ENCODE measurements around the gene CCDC148. TPM values are rescaled to one million over a fixed set of nuclear protein-coding genes. Genes with fewer than 3 reads are reported as not detected.
"Not testable (repeated sequence)": the region's sequence is repeated elsewhere in the genome, so short reads cannot be mapped to it uniquely, and the experiment has no call there.

CCDC148 gene
- total RNA-seq, 1 donor from 2014 or later = 3.4 TPM

GRCh38 chr2:158291544-158292180 is 164.9 kb downstream of the CCDC148 start:
- DNase-seq (ENCODE audit: low spot score) = no peak

- DNase-seq (ENCODE audit: low spot score) = no peak
Measured at GRCh38 chr2:158290225-158290624, 166.3 kb downstream of the CCDC148 start.

GRCh38 chr2:158276619-158277471 is 179.7 kb downstream of the CCDC148 start:
- DNase-seq (ENCODE audit: low spot score) = no peak

GRCh38 chr2:158273791-158274190 is 182.8 kb downstream of the CCDC148 start:
- DNase-seq (ENCODE audit: low spot score) = no peak

- DNase-seq (ENCODE audit: low spot score) = no peak
Measured at GRCh38 chr2:158270536-158270935, 186.0 kb downstream of the CCDC148 start.

GRCh38 chr2:158269143-158269542 is 187.4 kb downstream of the CCDC148 start:
- DNase-seq (ENCODE audit: low spot score) = no peak

GRCh38 chr2:158266111-158266510 is 190.4 kb downstream of the CCDC148 start:
- DNase-seq (ENCODE audit: low spot score) = no peak

GRCh38 chr2:158255257-158255656 is 201.3 kb downstream of the CCDC148 start:
- DNase-seq (ENCODE audit: low spot score) = no peak

- DNase-seq (ENCODE audit: low spot score) = no peak
Measured at GRCh38 chr2:158253170-158253569, 203.4 kb downstream of the CCDC148 start.

GRCh38 chr2:158251356-158251755 is 205.2 kb downstream of the CCDC148 start:
- no peak for DNase-seq (ENCODE audit: low spot score)

GRCh38 chr2:158243392-158243791 is 213.2 kb downstream of the CCDC148 start:
- DNase-seq (ENCODE audit: low spot score) = no peak

GRCh38 chr2:158242280-158242679 is 214.3 kb downstream of the CCDC148 start:
- no peak for DNase-seq (ENCODE audit: low spot score)

GRCh38 chr2:158240975-158241374 is 215.6 kb downstream of the CCDC148 start:
- no peak for DNase-seq (ENCODE audit: low spot score)

- no peak for DNase-seq (ENCODE audit: low spot score)
Measured at GRCh38 chr2:158239271-158239670, 217.3 kb downstream of the CCDC148 start.

- no peak for DNase-seq (ENCODE audit: low spot score)
Measured at GRCh38 chr2:158234497-158234896, 222.1 kb downstream of the CCDC148 start.

- no peak for DNase-seq (ENCODE audit: low spot score)
Measured at GRCh38 chr2:158232476-158232875, 224.1 kb downstream of the CCDC148 start.

GRCh38 chr2:158228943-158229508 is 227.5 kb downstream of the CCDC148 start:
- no peak for DNase-seq (ENCODE audit: low spot score)

GRCh38 chr2:158223066-158223465 is 233.5 kb downstream of the CCDC148 start:
- not testable (repeated sequence) for DNase-seq (ENCODE audit: low spot score)

- DNase-seq (ENCODE audit: low spot score) = no peak
Measured at GRCh38 chr2:158221063-158222020, 235.2 kb downstream of the CCDC148 start.

GRCh38 chr2:158217593-158217992 is 239.0 kb downstream of the CCDC148 start:
- no peak for DNase-seq (ENCODE audit: low spot score)

- DNase-seq (ENCODE audit: low spot score) = no peak
Measured at GRCh38 chr2:158214431-158214830, 242.1 kb downstream of the CCDC148 start.

GRCh38 chr2:158213773-158214172 is 242.8 kb downstream of the CCDC148 start:
- DNase-seq (ENCODE audit: low spot score) = no peak

Measured in ureter (tissue), 1 donor.